GM23338 (cell line): Measurements from ENCODE around the gene COMP. TPM values are rescaled to one million over a fixed set of nuclear protein-coding genes. Genes with fewer than 3 reads are reported as not detected.

Experiments used
- ATAC-seq: fragments of 200-7000 bp; cut with Tn5 transposase; 3 replicates; pipeline ENCODE4 v1.9.1; 2020
- DNase-seq: peaks from one replicate; pipeline ENCODE4 v3.0.0-alpha.2; 2015; ENCODE audit warnings: low spot score
- H2AFZ ChIP-seq: fragments of 200-600 bp; sonication (generic); 2 replicates; pipeline ENCODE4 v1.8.0; 2016; ENCODE audit warnings: antibody characterized with exemption, mild to moderate bottlenecking, moderate library complexity
- H3F3A ChIP-seq: fragments of 200-600 bp; sonication (generic); replicated peaks from 2 replicates; pipeline ENCODE4 v1.8.0; 2017; ENCODE audit warnings: antibody characterized with exemption, mixed run types, low read depth
- H3K27ac ChIP-seq: fragments of 200-600 bp; sonication (generic); 2 replicates; pipeline ENCODE4 v1.6.1; 2016; ENCODE audit warnings: low read depth
- H3K27me3 ChIP-seq: fragments of 200-600 bp; sonication (generic); 2 replicates; pipeline ENCODE4 v1.8.0; 2016; ENCODE audit warnings: mild to moderate bottlenecking, mixed run types, moderate library complexity; ENCODE audit not compliant: insufficient read depth
- H3K36me3 ChIP-seq: fragments of 200-600 bp; sonication (generic); 2 replicates; pipeline ENCODE4 v1.8.0; 2016; ENCODE audit warnings: mild to moderate bottlenecking; ENCODE audit not compliant: insufficient read depth
- H3K4me1 ChIP-seq: fragments of 200-600 bp; sonication (generic); 2 replicates; pipeline ENCODE4 v1.8.0; 2016; ENCODE audit warnings: mild to moderate bottlenecking, moderate library complexity; ENCODE audit not compliant: insufficient read depth
- H3K4me2 ChIP-seq: fragments of 200-600 bp; sonication (generic); 2 replicates; pipeline ENCODE4 v1.7.1; 2017; ENCODE audit warnings: mixed run types
- H3K4me3 ChIP-seq: fragments of 200-600 bp; sonication (generic); 2 replicates; pipeline ENCODE4 v1.6.1; 2016; ENCODE audit warnings: mixed run types
- H3K79me2 ChIP-seq: fragments of 200-600 bp; sonication (generic); replicated peaks from 2 replicates; pipeline ENCODE4 v1.8.0; 2017; ENCODE audit warnings: mild to moderate bottlenecking; ENCODE audit not compliant: insufficient read depth
- H3K9me2 ChIP-seq: fragments of 200-600 bp; sonication (generic); 2 replicates; pipeline ENCODE4 v1.8.0; 2017; ENCODE audit not compliant: insufficient read depth
- H4K20me1 ChIP-seq: fragments of 200-600 bp; sonication (generic); replicated peaks from 2 replicates; pipeline ENCODE4 v1.8.0; 2017; ENCODE audit warnings: mild to moderate bottlenecking; ENCODE audit not compliant: insufficient read depth
- H3K27ac Mint-ChIP-seq: 2 replicates; pipeline ENCODE4 v1.8.0; 2020; ENCODE audit warnings: inconsistent platforms, mild to moderate bottlenecking, moderate library complexity, mixed read lengths
- H3K27me3 Mint-ChIP-seq: 3 replicates; pipeline ENCODE4 v1.8.0; 2022; ENCODE audit warnings: low read depth, mild to moderate bottlenecking, moderate library complexity, mixed read lengths, inconsistent platforms; ENCODE audit not compliant: insufficient read depth, poor library complexity
- H3K36me3 Mint-ChIP-seq: 3 replicates; pipeline ENCODE4 v1.8.0; 2021; ENCODE audit warnings: low read depth, mild to moderate bottlenecking, inconsistent platforms, moderate library complexity, mixed read lengths
- H3K4me1 Mint-ChIP-seq: 3 replicates; pipeline ENCODE4 v1.8.0; 2020; ENCODE audit warnings: mild to moderate bottlenecking, inconsistent platforms, mixed read lengths
- H3K4me3 Mint-ChIP-seq: 3 replicates; pipeline ENCODE4 v1.8.0; 2021; ENCODE audit warnings: moderate library complexity, mild to moderate bottlenecking, inconsistent platforms, mixed read lengths
- H3K9me3 Mint-ChIP-seq: 3 replicates; pipeline ENCODE4 v1.8.0; 2020; ENCODE audit warnings: moderate library complexity, mild to moderate bottlenecking, inconsistent platforms, mixed read lengths
- CREB1 ChIP-seq: fragments of 250-450 bp; sonication (Bioruptor Pico); IDR thresholded peaks from 2 replicates; pipeline ENCODE4 v1.5.0; 2020; ENCODE audit warnings: low read depth, mild to moderate bottlenecking, moderate library complexity
- EZH2 ChIP-seq: fragments of 200-600 bp; sonication (generic); IDR thresholded peaks from one replicate; pipeline ENCODE4 v1.8.0; 2017; ENCODE audit warnings: antibody characterized with exemption, mild to moderate bottlenecking, low read depth; ENCODE audit not compliant: unreplicated experiment
- EZH2phosphoT487 ChIP-seq: fragments of 200-600 bp; sonication (generic); IDR thresholded peaks from one replicate; pipeline ENCODE4 v1.8.1; 2018; ENCODE audit warnings: antibody characterized with exemption; ENCODE audit not compliant: unreplicated experiment
- JUNB ChIP-seq: IDR thresholded peaks from one replicate; pipeline ENCODE4 v1.6.1; 2016; ENCODE audit warnings: antibody characterized with exemption; ENCODE audit not compliant: unreplicated experiment
- POLR2AphosphoS5 ChIP-seq: IDR thresholded peaks from 2 replicates; pipeline ENCODE4 v1.6.1; 2016; ENCODE audit warnings: antibody characterized with exemption, low read depth
- ZNF114 ChIP-seq: fragments of 250-450 bp; sonication (Bioruptor Pico); IDR thresholded peaks from 2 replicates; pipeline ENCODE4 v1.5.0; 2020; ENCODE audit warnings: mild to moderate bottlenecking, moderate library complexity
- ZNF331 ChIP-seq: fragments of 250-450 bp; sonication (Bioruptor Pico); IDR thresholded peaks from 2 replicates; pipeline ENCODE4 v1.5.0; 2020; ENCODE audit warnings: low read depth, mild to moderate bottlenecking, moderate library complexity
- polyA plus RNA-seq: library from polyadenylated mRNA; unstranded; fragments of >200 nt; fragmentation: Nextera tagmentation; extraction: Ambion mirVana; gene quantifications from 2 replicates; pipeline ENCODE4 v1.2.1, GENCODE V29; 2016
- total RNA-seq: library from RNA; depleted of rRNA; stranded (reverse); fragments of >200 nt; shearing (Covaris generic); gene quantifications from 2 replicates; pipeline ENCODE4 v1.2.3, GENCODE V29; 2014
- TF ChIP-seq, protein P1 (sequence below), 2 experiments: fragments of 200-600 bp in 1 of 2; sonication (generic) in 1 of 2; conservative IDR thresholded peaks; 2 replicates each; pipeline versions ENCODE4 v1.5.1 to v1.6.1; 2016 to 2017; ENCODE audit warnings: antibody characterized with exemption in 2 of 2, low read depth in 2 of 2, mild to moderate bottlenecking in 2 of 2, moderate library complexity in 1 of 2
- TF ChIP-seq, protein P2 (sequence below): IDR thresholded peaks from 2 replicates; pipeline ENCODE4 v1.6.1; 2016; ENCODE audit warnings: antibody characterized with exemption

Gene COMP
- total and polyA plus RNA-seq, 2 experiments from 2014 or later: 0.58 to 0.63 TPM

DNA sequence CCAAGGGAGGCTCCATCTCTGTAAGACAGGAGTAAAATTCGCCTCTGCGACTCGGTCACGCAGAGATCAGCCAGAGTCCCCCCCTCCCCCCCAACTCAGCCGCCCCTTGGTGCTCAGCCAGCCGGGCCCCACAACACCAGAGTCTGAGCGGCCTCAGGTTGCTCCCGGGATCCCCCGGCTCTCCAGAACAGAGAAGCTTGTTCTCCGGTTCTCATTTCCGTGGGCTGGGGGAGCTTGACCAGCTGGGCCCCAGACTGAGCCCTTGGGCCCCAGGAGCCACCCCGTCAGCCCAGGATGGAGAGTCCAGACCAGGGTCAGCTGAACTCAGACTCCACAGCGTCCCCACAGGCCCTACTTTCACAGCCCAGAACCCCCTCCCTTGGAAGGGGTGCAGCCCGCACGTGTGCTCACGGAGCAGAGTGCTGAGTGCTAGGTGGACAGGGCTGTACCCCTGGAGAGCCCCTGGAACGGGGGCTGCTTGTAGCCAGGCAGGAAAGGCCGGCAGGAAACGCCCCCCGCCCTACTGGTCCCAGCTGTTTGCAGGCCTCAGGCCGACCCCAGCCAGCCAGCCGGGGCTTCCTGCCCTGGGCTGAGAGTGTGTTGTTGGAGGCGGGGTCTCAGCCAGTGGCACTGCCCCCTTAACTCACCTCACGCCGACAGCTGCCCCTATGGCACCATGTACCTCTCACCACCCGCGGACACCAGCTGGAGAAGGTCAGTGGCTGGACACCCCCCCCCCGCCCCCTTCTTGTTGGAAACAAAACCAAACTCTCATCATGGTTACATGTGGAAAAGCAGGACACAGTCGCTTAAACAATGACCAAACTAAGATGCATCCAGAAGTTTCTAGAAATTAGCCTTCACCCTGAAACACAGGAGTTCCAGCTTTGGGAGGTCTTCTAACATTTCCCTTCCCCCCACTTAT is 44.4 kb downstream of the COMP start:
- peaks cover 11% of the 10 kb centered on the region for H3K4me1 Mint-ChIP-seq
- Histone ChIP-seq H3K4me3 (no peak overlapping the region), H4K20me1 (no peaks in the 10 kb centered on the region; the same call in 1 of the 2 replicates), H3K4me2 (no peak overlapping the region), H3K79me2 (no peaks in the 10 kb centered on the region), H3K27me3 (no peaks in the 10 kb centered on the region), H3F3A (no peaks in the 10 kb centered on the region), H2AFZ (no peak overlapping the region), H3K4me1 (no peaks in the 10 kb centered on the region; the same call in 1 of the 2 replicates), H3K27ac (0 out of 2 replicates have a peak overlapping the region, but pooled peaks have one; percentile 45), H3K36me3 (no peaks in the 10 kb centered on the region), H3K9me2 (no peaks in the 10 kb centered on the region)
- peaks cover 4% of the 10 kb centered on the region; the same call in 2 of the 3 replicates for H3K36me3 Mint-ChIP-seq
- TF ChIP-seq, protein P1, sequence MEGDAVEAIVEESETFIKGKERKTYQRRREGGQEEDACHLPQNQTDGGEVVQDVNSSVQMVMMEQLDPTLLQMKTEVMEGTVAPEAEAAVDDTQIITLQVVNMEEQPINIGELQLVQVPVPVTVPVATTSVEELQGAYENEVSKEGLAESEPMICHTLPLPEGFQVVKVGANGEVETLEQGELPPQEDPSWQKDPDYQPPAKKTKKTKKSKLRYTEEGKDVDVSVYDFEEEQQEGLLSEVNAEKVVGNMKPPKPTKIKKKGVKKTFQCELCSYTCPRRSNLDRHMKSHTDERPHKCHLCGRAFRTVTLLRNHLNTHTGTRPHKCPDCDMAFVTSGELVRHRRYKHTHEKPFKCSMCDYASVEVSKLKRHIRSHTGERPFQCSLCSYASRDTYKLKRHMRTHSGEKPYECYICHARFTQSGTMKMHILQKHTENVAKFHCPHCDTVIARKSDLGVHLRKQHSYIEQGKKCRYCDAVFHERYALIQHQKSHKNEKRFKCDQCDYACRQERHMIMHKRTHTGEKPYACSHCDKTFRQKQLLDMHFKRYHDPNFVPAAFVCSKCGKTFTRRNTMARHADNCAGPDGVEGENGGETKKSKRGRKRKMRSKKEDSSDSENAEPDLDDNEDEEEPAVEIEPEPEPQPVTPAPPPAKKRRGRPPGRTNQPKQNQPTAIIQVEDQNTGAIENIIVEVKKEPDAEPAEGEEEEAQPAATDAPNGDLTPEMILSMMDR (conservative IDR thresholded peaks at IDR 0.05; ENCODE audit: low read depth in 2 of 2): 0 out of 4 replicates have a peak, but pooled peaks of 1 of the 2 experiments have one; percentile 2
- TF ChIP-seq CREB1 (CRISPR knock-in tag): no peak
- no peaks in the 10 kb centered on the region; the same call in 2 of the 3 replicates for H3K9me3 Mint-ChIP-seq
- H3K4me3 Mint-ChIP-seq: no peak overlapping the region; the same call in 2 of the 3 replicates
- H3K27me3 Mint-ChIP-seq: peaks cover 6% of the 10 kb centered on the region
- ATAC-seq (peak; percentile 61), DNase-seq (peak; percentile 55)
- H3K27ac Mint-ChIP-seq: no peak overlapping the region; the same call in 1 of the 2 replicates

DNA sequence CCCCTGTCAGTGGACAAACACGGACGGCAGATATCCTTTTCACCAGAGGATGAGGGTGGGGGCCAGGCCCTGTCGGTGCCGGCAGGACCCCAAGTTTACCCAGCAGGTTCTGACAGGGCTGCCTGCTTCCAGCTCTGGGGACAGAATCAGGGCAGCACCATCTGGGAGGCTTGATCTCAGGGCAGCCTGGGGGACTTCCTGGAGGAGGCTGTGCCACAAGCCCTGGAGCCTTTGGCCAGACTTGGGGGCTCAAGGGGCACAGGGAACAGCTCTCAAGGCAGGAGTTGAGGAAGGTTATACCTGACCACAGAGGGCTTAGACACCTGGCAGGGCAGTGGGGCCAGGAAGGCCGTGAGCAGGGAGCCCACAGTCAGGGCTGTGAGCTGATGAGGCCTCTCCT is 45.2 kb downstream of the COMP start:
- Histone ChIP-seq H3K9me2 (no peaks in the 10 kb centered on the region), H3F3A (no peaks in the 10 kb centered on the region), H2AFZ (no peak overlapping the region), H3K79me2 (no peaks in the 10 kb centered on the region), H3K27ac (no peak overlapping the region), H3K4me2 (no peak overlapping the region), H4K20me1 (no peaks in the 10 kb centered on the region; the same call in 1 of the 2 replicates), H3K36me3 (no peaks in the 10 kb centered on the region), H3K27me3 (no peaks in the 10 kb centered on the region), H3K4me1 (no peaks in the 10 kb centered on the region; the same call in 1 of the 2 replicates), H3K4me3 (no peak overlapping the region)
- DNase-seq: no peak
- Mint-ChIP-seq H3K9me3 (no peaks in the 10 kb centered on the region; the same call in 2 of the 3 replicates), H3K36me3 (peaks cover 3% of the 10 kb centered on the region; the same call in 2 of the 3 replicates), H3K4me3 (no peak overlapping the region), H3K27ac (no peak overlapping the region), H3K27me3 (peaks cover 6% of the 10 kb centered on the region), H3K4me1 (peaks cover 11% of the 10 kb centered on the region)
- ATAC-seq: peak; percentile 12; the same call in 2 of the 3 replicates
- TF ChIP-seq POLR2AphosphoS5 (no peak), ZNF114 (no peak), EZH2 (no peak), JUNB (no peak), EZH2phosphoT487 (no peak), ZNF331 (CRISPR knock-in tag) (no peak), CREB1 (CRISPR knock-in tag) (no peak)
- TF ChIP-seq, protein P2, sequence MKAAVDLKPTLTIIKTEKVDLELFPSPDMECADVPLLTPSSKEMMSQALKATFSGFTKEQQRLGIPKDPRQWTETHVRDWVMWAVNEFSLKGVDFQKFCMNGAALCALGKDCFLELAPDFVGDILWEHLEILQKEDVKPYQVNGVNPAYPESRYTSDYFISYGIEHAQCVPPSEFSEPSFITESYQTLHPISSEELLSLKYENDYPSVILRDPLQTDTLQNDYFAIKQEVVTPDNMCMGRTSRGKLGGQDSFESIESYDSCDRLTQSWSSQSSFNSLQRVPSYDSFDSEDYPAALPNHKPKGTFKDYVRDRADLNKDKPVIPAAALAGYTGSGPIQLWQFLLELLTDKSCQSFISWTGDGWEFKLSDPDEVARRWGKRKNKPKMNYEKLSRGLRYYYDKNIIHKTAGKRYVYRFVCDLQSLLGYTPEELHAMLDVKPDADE: no peak
- TF ChIP-seq, protein P1 (conservative IDR thresholded peaks at IDR 0.05; ENCODE audit: low read depth in 2 of 2): no peak
